T47D (cell line): ENCODE results near the gene PPP1R15A.
"Not testable (repeated sequence)": the region's sequence is repeated elsewhere in the genome, so short reads cannot be mapped to it uniquely, and the experiment has no call there.

Source experiments
- DNase-seq, 2 experiments: peaks; one replicate each; pipeline versions ENCODE4 v3.0.0 to v3.0.0-alpha.2; 2011 to 2012; ENCODE audit warnings: low read depth in 1 of 2, low spot score in 1 of 2
- JUND ChIP-seq: IDR thresholded peaks from 2 replicates; pipeline ENCODE4 v1.6.1; 2012; ENCODE audit warnings: low read depth
- in situ Hi-C: cut with HindIII; loops from 2 replicates; pipeline ENCODE4 v1.10.0; 2016; ENCODE audit warnings: low sequenced_read_pairs, low pct_unique_long_range_greater_than_20kb

The PPP1R15A gene

DNA sequence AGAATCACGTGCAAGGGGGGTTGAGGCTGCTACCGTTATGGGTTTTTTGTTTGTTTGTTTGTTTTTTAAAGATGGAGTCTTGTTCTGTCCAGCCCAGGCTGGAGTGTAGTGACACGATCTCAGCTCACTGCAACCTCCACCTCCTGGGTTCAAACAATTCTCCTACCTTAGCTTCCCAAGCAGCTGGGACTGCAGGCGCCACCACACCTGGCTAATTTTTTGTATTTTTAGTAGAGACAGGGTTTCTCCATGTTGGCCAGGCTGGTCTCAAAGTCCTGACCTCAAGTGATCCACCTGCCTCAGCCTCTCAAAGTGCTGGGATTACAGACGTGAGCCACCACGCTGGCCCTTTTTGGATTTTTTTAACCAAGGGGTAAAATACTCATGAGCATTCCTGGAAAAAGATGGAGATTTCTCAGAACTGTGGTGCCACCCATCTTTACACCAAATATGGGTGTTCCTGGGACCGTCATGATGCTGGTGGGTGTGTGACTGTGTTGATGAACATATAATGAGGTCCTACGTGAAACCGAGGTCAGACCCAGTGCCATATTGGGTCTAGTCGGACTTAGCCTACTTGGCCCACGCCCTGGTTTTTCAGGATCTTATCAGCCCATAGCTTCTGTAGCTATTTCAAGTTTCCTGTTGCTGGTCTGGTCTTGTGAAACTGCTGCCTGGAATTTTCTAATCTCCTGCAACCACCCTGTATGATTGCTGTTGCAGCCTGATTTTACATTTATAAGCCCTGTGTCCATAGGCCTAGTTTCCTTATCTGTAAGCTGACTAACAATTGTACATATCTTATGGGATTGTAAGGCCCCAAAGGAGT lies 6.2 kb downstream of the PPP1R15A start:
- DNase-seq: no peak
- in situ Hi-C loops: no loop called here
- TF ChIP-seq JUND: no peak

DNA sequence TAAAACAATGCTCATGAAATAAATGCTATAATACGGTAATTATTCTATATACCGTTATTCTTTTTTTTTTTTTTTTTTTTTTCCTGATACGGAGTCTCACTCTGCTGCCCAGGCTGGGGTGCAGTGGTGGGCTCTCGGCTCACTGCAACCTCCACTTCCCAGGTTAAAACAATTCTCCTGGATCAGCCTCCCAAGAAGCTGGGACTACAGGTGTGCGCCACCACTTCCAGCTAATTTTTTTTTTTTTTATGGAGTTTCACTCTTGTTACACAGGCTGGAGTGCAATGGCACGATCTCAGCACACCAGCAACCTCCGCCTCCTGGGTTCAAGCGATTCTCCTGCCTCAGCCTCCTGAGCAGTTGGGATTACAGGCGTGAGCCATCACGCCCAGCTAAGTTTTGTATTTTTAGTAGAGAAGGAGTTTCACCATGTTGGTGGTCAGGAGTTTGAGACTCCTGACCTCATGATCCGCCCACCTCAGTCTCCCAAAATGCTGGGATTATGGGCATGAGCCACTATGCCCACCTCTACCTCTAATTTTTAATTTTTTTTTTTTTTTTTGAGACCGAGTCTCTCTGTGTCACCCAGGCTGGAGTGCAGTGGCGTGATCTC lies 6.9 kb downstream of the PPP1R15A start:
- no peak for TF ChIP-seq JUND
- in situ Hi-C loops: no loop called here
- no peak for DNase-seq

DNA sequence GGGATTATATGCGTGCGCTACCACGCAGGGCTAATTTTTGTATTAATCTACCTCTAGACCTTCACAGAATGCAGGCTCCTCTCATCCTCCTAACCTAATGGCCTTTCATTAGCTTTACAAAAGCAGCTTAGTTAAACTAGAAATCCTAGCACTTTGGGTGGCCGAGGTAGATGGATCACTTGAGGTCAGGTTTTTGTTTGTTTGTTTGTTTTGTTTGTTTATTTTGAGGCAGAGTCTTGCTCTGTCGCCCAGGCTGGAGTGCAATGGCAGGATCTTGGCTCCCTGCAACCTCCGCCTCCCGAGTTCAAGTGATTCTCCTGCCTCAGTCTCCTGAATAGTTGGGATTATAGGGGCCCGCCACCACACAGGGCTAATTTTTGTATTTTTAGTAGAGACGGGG lies 7.5 kb downstream of the PPP1R15A start:
- in situ Hi-C loops, DNase-seq: not testable (repeated sequence)

DNA sequence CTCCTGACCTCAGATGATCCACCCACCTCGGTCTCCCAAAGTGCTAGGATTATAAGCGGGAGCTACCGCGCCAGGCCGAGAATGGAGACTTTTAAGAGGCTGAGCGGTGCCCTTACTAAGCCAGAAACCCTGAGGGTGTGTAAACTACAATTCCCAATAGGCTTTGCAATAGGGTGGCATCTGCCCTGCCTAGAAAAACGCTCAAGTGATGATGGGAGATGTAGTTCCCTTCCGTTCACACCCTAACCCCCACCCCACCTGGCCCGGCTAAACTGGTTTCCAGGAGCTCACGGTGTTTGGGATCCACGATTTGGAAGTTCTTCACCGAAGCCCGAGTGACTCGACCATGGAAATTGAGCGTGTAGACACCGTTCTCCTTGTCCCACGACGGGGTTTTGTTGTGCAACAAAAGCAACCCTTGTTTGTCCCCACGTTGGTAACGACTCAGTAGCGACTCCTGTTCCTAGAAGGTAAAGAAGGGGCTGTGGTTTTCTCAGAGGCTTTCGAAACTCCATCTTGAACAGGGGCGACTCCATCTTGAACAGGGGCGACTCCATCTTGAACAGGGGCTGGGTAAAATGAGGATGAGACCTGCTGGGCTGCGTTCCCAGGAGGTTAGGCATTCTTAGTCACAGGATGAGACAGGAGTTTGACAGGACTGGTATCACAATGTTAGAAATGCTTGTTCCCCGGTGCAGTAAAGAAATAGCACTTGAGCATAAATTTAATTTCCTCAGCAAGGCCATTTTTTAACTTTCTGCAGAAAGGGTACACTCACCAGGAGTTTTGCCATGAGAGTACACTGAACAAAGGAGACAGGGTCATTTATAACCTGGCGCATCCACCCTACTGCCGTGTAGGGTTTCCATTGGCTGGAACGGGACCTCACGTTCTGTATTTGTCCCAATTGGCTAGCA lies 9.8 kb downstream of the PPP1R15A start:
- in situ Hi-C loops: no loop called here
- DNase-seq: peak in 1 of 2 experiments; percentile 92
- TF ChIP-seq JUND: no peak

DNA sequence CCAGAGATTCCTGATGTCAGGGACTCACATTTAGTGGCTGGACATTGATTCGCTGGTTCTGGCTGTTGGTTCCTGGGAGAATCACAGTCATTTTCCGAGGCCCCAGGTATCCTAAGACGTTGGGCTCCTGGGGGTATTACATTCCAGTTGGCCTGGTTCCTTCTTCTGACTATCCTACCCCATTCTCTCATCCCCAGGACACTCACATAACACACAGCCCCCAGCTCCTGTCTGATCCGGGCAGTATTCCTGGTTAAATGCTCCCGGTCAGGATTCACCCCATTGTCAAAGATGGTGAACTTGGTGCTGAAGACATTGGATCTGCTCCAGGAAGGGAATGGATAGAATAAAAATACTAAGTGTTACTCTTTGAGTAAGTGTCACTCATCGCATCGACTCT lies 11.5 kb downstream of the PPP1R15A start:
- no peak for TF ChIP-seq JUND
- DNase-seq: no peak
- in situ Hi-C loops: no loop called here

DNA sequence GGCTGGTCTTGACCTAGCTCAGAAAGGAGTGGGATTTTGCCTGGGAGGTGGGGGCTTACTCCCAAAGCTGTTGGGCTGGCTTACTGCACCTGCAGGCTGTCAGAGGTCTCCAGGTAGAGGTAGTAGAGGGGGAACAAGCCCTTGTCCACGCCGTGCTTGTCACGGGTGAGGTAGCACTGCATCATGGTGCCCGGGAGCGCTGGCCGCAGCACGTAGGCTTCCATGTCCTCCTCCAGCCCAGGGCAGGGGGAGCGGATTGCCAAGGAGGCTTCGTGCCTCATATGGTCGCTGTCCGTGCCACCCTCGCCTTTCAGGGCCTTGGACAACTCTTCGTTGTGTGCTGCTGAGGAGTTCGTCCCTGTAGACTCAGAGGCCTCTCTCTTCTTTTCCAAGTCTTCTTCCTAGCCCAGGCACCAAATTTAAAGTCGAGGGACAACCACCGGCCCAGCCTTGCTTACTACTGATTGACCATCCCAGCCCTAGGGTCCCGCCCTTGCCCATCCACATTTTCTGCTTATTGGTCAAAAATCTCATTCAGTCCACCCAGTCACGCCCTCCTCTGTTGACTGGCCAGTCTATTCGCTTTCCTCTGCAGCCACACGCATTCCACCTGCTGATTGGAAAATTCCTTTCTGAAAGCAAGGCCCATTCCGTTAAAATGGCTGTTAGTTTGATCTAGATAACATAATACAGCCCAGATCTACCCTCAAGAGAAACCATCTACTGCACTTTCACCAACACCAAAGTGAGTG lies 15.8 kb downstream of the PPP1R15A start:
- DNase-seq: no peak
- in situ Hi-C loops: no loop called here
- no peak for TF ChIP-seq JUND

DNA sequence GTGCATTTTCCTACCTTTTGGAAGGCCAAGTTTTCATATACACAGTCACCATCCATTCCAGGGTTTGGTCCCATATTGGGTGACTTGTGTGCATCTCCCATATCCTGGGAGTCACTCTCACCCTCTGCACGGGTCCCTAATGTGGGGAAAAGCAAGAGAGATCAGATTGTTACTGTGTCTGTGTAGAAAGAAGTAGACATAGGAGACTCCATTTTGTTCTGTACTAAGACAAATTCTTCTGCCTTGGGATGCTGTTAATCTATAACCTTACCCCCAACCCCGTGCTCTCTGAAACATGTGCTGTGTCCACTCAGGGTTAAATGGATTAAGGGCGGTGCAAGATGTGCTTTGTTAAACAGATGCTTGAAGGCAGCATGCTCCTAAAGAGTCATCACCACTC lies 17.3 kb downstream of the PPP1R15A start:
- in situ Hi-C loops, DNase-seq: not testable (repeated sequence)

DNA sequence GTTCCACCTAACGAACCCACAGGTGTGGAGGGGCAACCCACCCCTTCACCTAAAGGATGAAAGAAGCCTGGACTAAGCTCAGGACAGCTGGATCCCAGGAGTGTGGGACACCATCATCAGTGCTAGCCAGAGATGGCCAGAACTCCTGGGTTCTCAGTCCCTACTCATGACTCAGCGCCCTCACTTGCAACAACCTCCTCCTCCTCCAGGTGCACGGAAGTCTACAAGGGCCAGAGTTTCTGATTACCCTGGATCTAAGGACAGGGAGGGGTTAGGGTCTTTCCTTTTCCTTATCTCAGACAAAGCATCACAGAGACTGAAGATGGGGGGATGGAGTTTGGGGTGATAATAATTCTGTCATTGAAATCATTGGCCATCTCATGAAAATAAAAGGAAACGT lies 18.3 kb downstream of the PPP1R15A start:
- in situ Hi-C loops: no loop called here
- TF ChIP-seq JUND: no peak
- DNase-seq: no peak

DNA sequence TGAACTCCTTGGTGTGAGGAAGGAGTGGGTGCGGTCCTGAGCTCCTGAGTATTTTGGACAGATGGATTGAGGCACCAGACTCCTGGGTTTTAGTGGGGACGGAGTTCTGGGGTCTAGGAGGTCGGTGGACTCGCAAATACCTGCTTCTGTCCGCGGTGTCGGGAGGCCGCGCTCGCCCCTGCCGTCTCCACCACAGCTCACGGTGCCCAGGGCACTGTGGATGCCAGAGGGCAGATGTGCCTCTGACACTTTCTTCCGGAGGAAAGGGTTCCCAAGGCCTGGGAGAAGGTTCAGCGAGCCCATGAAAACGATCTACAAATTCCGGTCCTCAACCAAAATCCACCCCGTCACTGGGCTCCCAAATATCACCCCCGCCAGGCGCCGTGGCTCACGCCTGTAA lies 23.0 kb downstream of the PPP1R15A start:
- no peak for TF ChIP-seq JUND
- DNase-seq: no peak
- in situ Hi-C loops: no loop called here

DNA sequence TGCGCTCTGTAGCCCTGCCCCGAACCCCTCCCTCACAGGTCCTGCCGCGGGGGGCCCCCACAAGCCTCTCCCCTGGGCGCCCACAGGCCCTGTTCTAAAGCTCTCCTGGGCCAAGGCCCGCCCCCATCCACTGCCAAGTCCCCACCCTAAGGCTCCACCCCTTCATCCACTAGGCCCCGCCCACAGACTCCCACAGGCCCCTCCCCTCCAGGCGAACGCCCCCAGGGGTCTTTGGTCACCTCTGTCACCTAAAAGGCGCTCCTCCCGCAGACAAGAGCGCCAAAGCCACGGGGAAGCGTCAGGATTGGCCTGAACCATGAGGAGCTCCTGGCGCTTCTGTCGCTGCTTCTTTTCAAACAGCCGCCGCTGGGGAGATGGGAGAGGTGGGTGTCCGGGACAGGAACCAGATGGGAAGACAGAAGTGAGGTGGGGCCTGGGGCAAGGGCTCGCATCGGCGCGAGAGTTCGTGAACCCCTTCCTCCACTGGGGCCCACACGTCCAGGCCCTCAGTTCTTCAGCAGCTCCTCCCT lies 24.0 kb downstream of the PPP1R15A start:
- in situ Hi-C loops: no loop called here
- no peak for DNase-seq
- TF ChIP-seq JUND: no peak

DNA sequence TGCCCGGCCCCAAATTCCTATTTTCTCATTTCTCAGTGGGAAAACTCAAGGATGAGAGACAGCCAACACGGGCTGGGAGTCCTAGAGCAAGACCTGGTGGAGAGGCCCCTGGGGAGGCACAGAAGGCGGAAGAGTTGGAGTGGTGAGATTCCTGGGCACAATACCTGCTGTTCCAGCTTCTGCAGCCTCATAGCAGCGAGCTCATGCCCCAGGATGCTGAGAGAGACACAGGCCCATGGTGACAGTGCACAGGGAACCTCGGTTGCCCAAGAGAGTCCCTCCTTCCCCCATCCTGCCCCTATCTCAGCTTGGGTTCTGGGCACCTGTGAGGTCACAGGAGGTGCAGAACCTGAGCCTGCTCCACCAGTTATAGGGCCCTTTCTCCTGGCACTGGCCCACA lies 25.0 kb downstream of the PPP1R15A start:
- in situ Hi-C loops: no loop called here
- TF ChIP-seq JUND: no peak
- DNase-seq: no peak

DNA sequence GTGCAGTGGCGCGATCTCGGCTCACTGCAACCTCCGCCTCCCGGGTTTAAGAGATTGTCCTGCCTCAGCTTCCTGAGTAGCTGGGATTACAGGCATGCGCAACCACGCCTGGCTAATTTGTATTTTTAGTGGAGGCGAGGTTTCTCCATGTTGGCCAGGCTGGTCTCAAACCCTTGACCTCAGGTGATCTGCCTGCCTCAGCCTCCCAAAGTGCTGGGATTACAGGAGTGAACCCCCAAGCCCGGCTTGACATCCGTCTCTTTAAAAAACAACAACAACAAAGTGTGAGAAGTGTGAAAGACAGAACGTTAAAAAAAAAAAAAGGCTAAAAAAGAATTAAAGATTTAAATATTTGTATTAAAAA lies 27.1 kb downstream of the PPP1R15A start:
- DNase-seq, in situ Hi-C loops: not testable (repeated sequence)
